Measurements from ENCODE around the gene TMC1.
A peak's percentile ranks its signal among the peaks of the same experiment; 100 is the strongest.

TMC1 gene

DNA sequence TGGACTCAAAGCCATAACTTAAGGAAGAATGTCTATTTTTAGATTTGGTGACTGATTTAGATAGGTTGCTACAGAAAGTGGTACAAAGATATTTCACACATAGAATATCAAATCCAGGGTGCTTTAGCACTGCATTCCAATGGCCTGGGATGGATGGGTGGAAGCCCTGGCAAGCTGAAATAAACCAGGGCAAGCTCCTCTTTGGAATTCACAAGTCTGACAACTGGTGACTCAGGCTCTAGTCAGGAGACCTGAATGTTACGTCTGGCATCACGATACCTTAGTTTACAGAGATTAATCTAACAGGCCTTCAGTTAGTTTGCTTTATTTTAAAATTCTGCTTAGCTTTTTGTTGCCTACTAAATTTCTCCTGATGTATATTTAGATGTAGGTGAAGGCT lies 144.0 kb downstream of the TMC1 start:
- TF ChIP-seq ZBTB7A (IDR thresholded peaks at IDR 0.05; ENCODE audit: low read depth) = no peak
- TF ChIP-seq TCF12 (IDR thresholded peaks at IDR 0.05; ENCODE audit: low read depth) = no peak

DNA sequence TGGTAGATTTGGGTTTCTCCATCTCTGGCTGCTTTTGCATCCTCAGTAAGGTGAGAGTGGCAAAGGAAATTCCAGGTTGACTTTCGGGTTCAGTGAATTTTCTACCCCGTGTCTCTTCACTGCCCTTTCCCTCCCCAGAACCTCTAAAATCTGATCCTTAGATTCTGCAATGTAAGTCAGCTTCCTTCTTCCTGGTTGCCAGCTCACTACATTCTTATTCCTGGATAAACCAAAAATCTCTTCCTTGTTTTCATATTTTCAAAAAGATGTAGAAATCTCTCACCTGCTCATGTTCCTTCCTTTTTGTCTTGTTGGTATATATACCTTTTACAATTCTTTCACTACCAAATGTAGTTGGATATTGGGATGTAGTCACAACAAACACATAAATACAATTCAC lies 145.8 kb downstream of the TMC1 start:
- TF ChIP-seq TEAD4 (IDR thresholded peaks at IDR 0.05) (no peak), YY1 (IDR thresholded peaks at IDR 0.05; ENCODE audit: low read depth) (no peak), FOXM1 (IDR thresholded peaks at IDR 0.05; ENCODE audit: borderline replicate concordance, low read depth) (no peak), EP300 (IDR thresholded peaks at IDR 0.05; ENCODE audit: borderline replicate concordance) (no peak), EGR1 (IDR thresholded peaks at IDR 0.05) (no peak), ZBTB7A (IDR thresholded peaks at IDR 0.05; ENCODE audit: low read depth) (no peak), NFIC (IDR thresholded peaks at IDR 0.05) (no peak), CREB1 (IDR thresholded peaks at IDR 0.05; ENCODE audit: low read depth) (no peak), CEBPB (IDR thresholded peaks at IDR 0.05) (no peak), TCF12 (IDR thresholded peaks at IDR 0.05; ENCODE audit: low read depth) (no peak)
- TF ChIP-seq, protein P1, sequence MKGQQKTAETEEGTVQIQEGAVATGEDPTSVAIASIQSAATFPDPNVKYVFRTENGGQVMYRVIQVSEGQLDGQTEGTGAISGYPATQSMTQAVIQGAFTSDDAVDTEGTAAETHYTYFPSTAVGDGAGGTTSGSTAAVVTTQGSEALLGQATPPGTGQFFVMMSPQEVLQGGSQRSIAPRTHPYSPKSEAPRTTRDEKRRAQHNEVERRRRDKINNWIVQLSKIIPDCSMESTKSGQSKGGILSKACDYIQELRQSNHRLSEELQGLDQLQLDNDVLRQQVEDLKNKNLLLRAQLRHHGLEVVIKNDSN (IDR thresholded peaks at IDR 0.05) = no peak
- TF ChIP-seq, protein P2, sequence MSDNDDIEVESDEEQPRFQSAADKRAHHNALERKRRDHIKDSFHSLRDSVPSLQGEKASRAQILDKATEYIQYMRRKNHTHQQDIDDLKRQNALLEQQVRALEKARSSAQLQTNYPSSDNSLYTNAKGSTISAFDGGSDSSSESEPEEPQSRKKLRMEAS (IDR thresholded peaks at IDR 0.05) = no peak

DNA sequence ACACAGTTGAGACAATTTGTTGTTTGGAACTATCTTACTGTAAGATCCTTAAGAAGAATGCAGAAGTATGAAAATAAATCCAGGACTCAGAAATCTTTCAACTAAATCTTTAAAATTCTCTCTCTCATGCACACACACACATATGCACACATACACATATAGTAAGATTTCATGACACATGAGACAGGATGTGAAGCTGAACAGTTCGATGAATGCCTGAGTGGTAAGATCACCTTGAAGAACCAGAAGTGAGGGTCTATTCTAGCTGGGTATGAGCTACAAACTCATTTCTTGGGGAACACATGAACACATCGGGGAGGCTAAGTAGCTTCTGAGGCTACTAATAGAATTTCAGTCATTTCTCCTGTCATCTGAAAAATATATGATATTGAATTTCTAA lies 153.6 kb downstream of the TMC1 start:
- TF ChIP-seq ZBTB7A (IDR thresholded peaks at IDR 0.05; ENCODE audit: low read depth) = no peak
- 0 out of 2 replicates have a peak, but pooled peaks have one; percentile 9 for TF ChIP-seq FOXM1 (IDR thresholded peaks at IDR 0.05; ENCODE audit: borderline replicate concordance, low read depth)

DNA sequence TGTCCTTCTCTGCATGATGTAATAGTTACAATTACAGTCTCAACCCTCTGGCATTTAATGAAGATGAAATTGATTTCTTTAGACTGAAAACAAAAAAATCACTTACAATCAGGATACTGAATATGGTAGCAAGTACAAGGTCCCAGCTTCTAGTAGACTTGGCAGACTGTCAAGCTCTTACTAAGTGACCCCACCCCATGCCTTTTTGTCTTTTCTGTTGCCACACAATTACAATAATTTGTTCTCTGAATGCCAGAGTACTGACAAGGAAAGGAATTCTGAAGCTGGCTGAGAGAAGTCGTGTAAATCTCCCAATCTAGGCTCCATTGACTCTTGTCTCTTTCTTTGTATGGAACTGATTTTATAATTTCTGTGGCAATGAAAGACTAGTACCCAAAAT lies 154.2 kb downstream of the TMC1 start:
- TF ChIP-seq, protein P2 (IDR thresholded peaks at IDR 0.05) = no peak
- TF ChIP-seq, protein P3, sequence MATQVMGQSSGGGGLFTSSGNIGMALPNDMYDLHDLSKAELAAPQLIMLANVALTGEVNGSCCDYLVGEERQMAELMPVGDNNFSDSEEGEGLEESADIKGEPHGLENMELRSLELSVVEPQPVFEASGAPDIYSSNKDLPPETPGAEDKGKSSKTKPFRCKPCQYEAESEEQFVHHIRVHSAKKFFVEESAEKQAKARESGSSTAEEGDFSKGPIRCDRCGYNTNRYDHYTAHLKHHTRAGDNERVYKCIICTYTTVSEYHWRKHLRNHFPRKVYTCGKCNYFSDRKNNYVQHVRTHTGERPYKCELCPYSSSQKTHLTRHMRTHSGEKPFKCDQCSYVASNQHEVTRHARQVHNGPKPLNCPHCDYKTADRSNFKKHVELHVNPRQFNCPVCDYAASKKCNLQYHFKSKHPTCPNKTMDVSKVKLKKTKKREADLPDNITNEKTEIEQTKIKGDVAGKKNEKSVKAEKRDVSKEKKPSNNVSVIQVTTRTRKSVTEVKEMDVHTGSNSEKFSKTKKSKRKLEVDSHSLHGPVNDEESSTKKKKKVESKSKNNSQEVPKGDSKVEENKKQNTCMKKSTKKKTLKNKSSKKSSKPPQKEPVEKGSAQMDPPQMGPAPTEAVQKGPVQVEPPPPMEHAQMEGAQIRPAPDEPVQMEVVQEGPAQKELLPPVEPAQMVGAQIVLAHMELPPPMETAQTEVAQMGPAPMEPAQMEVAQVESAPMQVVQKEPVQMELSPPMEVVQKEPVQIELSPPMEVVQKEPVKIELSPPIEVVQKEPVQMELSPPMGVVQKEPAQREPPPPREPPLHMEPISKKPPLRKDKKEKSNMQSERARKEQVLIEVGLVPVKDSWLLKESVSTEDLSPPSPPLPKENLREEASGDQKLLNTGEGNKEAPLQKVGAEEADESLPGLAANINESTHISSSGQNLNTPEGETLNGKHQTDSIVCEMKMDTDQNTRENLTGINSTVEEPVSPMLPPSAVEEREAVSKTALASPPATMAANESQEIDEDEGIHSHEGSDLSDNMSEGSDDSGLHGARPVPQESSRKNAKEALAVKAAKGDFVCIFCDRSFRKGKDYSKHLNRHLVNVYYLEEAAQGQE (IDR thresholded peaks at IDR 0.05; ENCODE audit: low read depth) = no peak
- TF ChIP-seq TAF1 (IDR thresholded peaks at IDR 0.05; ENCODE audit: low read depth) (no peak), CEBPB (IDR thresholded peaks at IDR 0.05) (0 out of 2 replicates have a peak, but pooled peaks have one; percentile 5), EGR1 (IDR thresholded peaks at IDR 0.05) (no peak), TCF12 (IDR thresholded peaks at IDR 0.05; ENCODE audit: low read depth) (no peak), RAD21 (IDR thresholded peaks at IDR 0.05; ENCODE audit: low read depth) (no peak), TEAD4 (IDR thresholded peaks at IDR 0.05) (peak; percentile 36; the same call in 1 of the 2 replicates), NFIC (IDR thresholded peaks at IDR 0.05) (peak; percentile 66), EP300 (IDR thresholded peaks at IDR 0.05; ENCODE audit: borderline replicate concordance) (peak; percentile 26; the same call in 1 of the 2 replicates), CREB1 (IDR thresholded peaks at IDR 0.05; ENCODE audit: low read depth) (no peak)

DNA sequence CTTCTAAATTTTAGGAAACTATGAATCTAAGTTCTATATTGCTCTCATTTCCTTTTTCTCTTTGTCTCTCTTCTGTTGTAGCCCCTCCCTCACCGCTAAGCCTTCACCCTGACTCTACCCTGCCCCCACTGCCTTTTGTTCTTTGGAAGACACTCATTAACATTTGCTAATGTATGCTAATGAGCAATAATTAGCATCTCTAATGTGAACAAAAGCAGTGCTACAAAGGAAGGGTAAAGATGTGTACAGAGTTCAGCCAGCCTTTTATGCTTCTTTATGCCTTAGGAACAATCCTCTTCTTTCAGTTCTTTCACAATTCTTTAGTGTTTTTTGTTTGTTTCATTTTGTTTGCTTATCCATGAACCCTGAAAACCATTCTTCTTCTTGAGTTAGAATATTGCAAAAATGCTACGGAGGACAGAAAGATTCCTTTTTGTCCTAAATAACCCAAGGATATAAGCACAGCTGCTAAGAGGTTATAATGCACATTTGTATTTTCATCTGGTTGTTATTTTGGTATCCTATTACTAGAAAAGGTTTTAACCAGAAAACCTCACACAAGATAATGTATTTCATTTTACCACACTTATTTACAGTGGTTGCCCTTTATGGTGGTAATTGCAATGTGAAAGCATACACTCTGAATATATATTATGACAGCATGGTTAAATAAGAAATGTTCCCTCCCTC lies 159.3 kb downstream of the TMC1 start:
- no peak for TF ChIP-seq ZBTB7A (IDR thresholded peaks at IDR 0.05; ENCODE audit: low read depth)
- TF ChIP-seq, protein P2 (IDR thresholded peaks at IDR 0.05) = no peak
- no peak for TF ChIP-seq FOXM1 (IDR thresholded peaks at IDR 0.05; ENCODE audit: borderline replicate concordance, low read depth)
- TF ChIP-seq EGR1 (IDR thresholded peaks at IDR 0.05) = no peak
- TF ChIP-seq TEAD4 (IDR thresholded peaks at IDR 0.05) = no peak
- TF ChIP-seq RAD21 (IDR thresholded peaks at IDR 0.05; ENCODE audit: low read depth) = no peak
- TF ChIP-seq, protein P3 (IDR thresholded peaks at IDR 0.05; ENCODE audit: low read depth) = no peak

DNA sequence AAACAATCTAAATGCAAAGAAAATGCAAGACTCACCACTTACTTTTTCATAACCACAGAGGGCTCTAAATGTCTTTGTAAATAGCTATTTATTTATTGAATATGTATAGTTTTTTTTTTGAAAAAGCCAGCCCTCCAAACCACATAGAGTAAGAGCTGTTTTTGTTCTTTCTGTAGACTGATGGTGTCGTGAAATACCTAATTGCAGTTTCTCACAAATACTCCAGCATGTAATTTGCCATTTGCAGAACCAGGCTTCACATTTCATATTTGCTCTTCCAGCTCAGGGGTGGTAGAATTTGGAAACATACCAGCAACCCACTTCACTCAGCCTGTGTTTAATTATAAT lies 159.8 kb downstream of the TMC1 start:
- no peak for TF ChIP-seq EGR1 (IDR thresholded peaks at IDR 0.05)
- TF ChIP-seq CREB1 (IDR thresholded peaks at IDR 0.05; ENCODE audit: low read depth) = no peak
- no peak for TF ChIP-seq ZBTB7A (IDR thresholded peaks at IDR 0.05; ENCODE audit: low read depth)
- TF ChIP-seq, protein P1 (IDR thresholded peaks at IDR 0.05) = no peak
- TF ChIP-seq RAD21 (IDR thresholded peaks at IDR 0.05; ENCODE audit: low read depth) = no peak
- TF ChIP-seq TEAD4 (IDR thresholded peaks at IDR 0.05) = no peak
- TF ChIP-seq FOXM1 (IDR thresholded peaks at IDR 0.05; ENCODE audit: borderline replicate concordance, low read depth) = no peak
- no peak for TF ChIP-seq TAF1 (IDR thresholded peaks at IDR 0.05; ENCODE audit: low read depth)
- no peak for TF ChIP-seq EP300 (IDR thresholded peaks at IDR 0.05; ENCODE audit: borderline replicate concordance)
- TF ChIP-seq NFIC (IDR thresholded peaks at IDR 0.05) = no peak
- no peak for TF ChIP-seq CEBPB (IDR thresholded peaks at IDR 0.05)
- TF ChIP-seq, protein P3 (IDR thresholded peaks at IDR 0.05; ENCODE audit: low read depth) = no peak
- TF ChIP-seq TCF12 (IDR thresholded peaks at IDR 0.05; ENCODE audit: low read depth) = no peak
- TF ChIP-seq, protein P2 (IDR thresholded peaks at IDR 0.05) = no peak
- TF ChIP-seq YY1 (IDR thresholded peaks at IDR 0.05; ENCODE audit: low read depth) = no peak

Data from Ishikawa (cell line).